AG04449 (cell line): ENCODE results near the gene CDC73.
A peak's percentile ranks its signal among the peaks of the same experiment; 100 is the strongest.

Experiments used
- CTCF ChIA-PET: fragments of 350-600 bp; formaldehyde crosslinking; extraction: SDS; loops from one replicate; lab custom pipeline; 2021; ENCODE audit warnings: antibody characterized with exemption; lab: Yijun Ruan, JAX
- POLR2A ChIA-PET: fragments of 400-600, 350-600 bp; formaldehyde crosslinking; extraction: SDS; loops from one replicate; lab custom pipeline; 2020; ENCODE audit warnings: antibody characterized with exemption, inconsistent platforms; lab: Yijun Ruan, JAX
- DNase-seq: peaks from one replicate; pipeline ENCODE4 v3.0.0-alpha.2; 2010; ENCODE audit warnings: low read depth, low spot score
- H3K4me3 ChIP-seq: 2 replicates; pipeline ENCODE4 v1.5.1; 2011; ENCODE audit warnings: low read depth, mild to moderate bottlenecking, control low read depth, low read length
- TF ChIP-seq, protein P1 (sequence below): IDR thresholded peaks from one replicate; pipeline ENCODE4 v1.5.1; 2011; ENCODE audit warnings: mild to moderate bottlenecking, moderate library complexity, low read length, control low read depth, inconsistent platforms; ENCODE audit not compliant: insufficient read depth; ENCODE audit errors: missing control alignments

The CDC73 gene

DNA sequence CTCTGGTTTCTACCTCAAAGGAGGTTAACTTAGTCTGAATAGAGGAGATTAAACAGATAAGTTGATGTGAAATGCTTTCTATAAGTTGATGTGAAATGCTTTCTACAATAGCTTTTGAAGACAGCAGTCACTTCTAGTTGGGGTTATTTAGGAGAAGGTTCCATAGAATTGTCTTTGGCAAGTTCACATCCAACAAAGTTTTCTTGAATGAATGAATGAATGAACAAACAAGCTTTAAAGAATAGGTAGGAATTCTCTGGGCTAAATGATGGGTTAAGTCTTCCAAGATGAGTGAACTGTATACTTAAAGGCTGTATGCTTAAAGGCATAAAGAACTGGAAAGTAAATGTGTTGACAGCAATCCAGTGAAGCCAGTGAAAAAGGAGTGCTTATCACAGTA is 1.9 kb downstream of the CDC73 start:
- H3K4me3 ChIP-seq: peak overlapping the region; percentile 89
- CTCF ChIA-PET: interaction anchor here (1.8 to 4.8 kb wide), 4 partner anchors 19 to 649 kb away, joined by 4 to 78 read pairs (median 12); partner anchors contain the start of gene GLRX2
- TF ChIP-seq, protein P1, sequence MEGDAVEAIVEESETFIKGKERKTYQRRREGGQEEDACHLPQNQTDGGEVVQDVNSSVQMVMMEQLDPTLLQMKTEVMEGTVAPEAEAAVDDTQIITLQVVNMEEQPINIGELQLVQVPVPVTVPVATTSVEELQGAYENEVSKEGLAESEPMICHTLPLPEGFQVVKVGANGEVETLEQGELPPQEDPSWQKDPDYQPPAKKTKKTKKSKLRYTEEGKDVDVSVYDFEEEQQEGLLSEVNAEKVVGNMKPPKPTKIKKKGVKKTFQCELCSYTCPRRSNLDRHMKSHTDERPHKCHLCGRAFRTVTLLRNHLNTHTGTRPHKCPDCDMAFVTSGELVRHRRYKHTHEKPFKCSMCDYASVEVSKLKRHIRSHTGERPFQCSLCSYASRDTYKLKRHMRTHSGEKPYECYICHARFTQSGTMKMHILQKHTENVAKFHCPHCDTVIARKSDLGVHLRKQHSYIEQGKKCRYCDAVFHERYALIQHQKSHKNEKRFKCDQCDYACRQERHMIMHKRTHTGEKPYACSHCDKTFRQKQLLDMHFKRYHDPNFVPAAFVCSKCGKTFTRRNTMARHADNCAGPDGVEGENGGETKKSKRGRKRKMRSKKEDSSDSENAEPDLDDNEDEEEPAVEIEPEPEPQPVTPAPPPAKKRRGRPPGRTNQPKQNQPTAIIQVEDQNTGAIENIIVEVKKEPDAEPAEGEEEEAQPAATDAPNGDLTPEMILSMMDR: no peak
- POLR2A ChIA-PET: no interaction called here
- DNase-seq: no peak

DNA sequence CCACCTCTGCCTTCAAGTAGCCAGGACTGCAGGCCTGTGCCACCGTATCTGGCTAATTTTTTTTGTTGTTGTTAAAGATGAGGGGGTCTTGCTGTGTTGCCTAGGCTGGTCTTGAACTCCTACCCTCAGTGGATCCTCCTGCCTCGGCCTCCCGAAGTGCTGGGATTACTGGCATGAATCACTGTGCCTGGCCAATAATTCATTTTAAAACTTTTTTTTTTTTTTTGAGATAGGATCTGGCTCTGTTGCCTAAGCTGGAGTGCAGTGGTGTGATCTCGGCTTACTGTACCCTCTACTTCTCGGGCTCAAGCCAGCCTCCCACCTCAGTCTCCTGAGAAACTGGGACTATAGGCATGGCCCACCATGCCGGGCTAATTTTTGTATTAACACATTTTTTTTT is 3.5 kb downstream of the CDC73 start:
- ChIA-PET CTCF (interaction anchor here (1.3 to 2.8 kb wide), 3 partner anchors 8 to 20 kb away, joined by 4 to 11 read pairs (median 5); partner anchors contain the start of gene GLRX2), POLR2A (interaction anchor here (0.7 kb wide), 1 partner anchor 551 kb away, joined by 3 read pairs; no protein-coding TSS in a partner anchor)
- no peak overlapping the region for H3K4me3 ChIP-seq
- TF ChIP-seq, protein P1: no peak
- DNase-seq: no peak

DNA sequence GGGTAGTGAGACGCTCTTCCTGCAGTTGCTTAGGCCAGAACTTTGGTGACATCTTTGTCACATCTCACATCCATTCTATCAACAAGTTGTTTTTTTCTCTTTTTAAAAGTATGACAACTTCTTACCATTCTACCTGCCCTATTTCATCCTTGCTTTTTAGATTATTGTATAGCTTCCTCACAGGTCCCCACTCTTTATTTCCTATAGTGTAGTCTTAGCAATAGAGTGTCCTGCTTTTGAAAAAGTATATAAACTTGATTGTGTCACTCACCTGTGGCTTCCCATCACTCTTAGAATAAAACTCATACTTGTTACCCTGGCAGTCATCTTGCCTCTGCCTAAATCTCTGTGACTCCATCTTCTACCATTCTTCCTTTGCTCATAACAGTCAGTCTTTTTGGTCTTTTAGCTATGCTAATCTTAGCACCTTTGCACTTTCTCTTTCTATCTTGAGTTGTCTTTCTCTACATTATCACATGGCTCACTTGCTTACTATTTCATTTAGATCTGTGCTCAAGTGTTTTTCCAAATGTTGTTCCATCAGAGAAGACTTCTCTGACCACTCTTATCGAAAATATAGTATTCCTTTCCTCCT is 9.5 kb downstream of the CDC73 start:
- no peak overlapping the region for H3K4me3 ChIP-seq
- DNase-seq: no peak
- ChIA-PET CTCF (no interaction called here), POLR2A (no interaction called here)
- TF ChIP-seq, protein P1: no peak

DNA sequence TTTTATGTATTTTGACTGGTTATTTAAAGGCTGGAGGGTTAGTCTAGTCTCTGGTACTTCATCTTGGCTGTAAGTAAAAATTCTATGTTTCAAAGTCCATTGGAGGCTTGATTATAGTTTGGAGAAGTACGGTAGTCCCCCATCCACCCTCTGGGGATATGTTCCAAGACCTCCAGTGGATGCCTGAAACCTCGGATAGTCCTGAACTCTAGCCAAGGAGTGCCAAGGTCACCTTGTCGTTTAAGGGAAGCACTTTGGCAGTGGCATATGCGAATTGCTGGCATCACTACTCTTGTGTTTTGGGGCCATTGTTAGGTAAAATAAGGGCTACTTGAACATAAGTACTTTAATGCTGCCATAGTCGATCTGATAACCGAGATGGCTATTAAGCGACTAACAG is 18.4 kb downstream of the CDC73 start:
- no peak for DNase-seq
- no peak overlapping the region for H3K4me3 ChIP-seq
- CTCF ChIA-PET: no interaction called here
- POLR2A ChIA-PET: no interaction called here
- TF ChIP-seq, protein P1: no peak

DNA sequence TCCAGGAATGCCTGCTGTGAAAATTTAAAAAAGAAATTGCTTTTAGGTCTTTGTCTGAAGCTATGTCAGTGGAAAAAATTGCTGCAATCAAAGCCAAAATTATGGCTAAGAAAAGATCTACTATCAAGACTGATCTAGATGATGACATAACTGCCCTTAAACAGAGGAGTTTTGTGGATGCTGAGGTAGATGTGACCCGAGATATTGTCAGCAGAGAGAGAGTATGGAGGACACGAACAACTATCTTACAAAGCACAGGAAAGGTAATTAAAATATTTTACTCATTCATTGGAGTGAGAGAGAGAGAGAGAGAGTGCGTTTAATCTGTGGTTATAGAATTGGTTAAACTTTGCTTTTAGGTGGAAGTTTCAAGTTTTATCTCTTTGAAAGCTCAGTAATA is 20.0 kb downstream of the CDC73 start:
- ChIA-PET CTCF (interaction anchor here (0.8 to 2.8 kb wide), 6 partner anchors 10 to 611 kb away, joined by 3 to 12 read pairs (median 8); partner anchors contain the start of gene CDC73), POLR2A (no interaction called here)
- no peak for DNase-seq
- H3K4me3 ChIP-seq: no peak overlapping the region
- TF ChIP-seq, protein P1: no peak

DNA sequence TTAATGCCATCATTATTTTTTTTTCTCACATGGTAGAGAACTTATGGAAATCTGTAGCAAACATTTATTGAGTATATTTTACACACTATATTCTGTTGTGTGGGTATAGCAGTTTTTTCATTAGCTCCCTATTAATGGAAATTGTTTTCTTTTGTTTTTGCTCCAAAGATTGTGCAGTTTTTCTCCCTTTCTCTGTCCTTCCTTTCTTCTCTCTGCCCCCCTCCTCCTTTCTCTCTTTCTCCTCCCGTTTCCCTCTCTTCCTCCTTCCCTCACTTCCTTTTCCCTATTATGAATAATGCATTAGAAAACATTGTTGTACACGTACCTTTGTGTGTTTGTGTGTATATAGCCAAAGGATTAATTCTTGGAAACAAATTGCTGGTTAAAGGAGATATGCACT is 20.6 kb downstream of the CDC73 start:
- no peak for DNase-seq
- no peak overlapping the region for H3K4me3 ChIP-seq
- TF ChIP-seq, protein P1: no peak
- ChIA-PET POLR2A (no interaction called here), CTCF (interaction anchor here (0.8 to 2.8 kb wide), 8 partner anchors 8 to 610 kb away, joined by 3 to 12 read pairs (median 6); partner anchors contain the start of gene CDC73)
